Sciatic nerve (tissue), 2 donors: ENCODE data around the gene CALB2. TPM values are rescaled to one million over a fixed set of nuclear protein-coding genes. Genes with fewer than 3 reads are reported as not detected.

Experiments
- ATAC-seq: fragments of 200-7000 bp; cut with Tn5 transposase; one replicate; pipeline ENCODE4 v1.9.1; 2020; ENCODE audit warnings: mild to moderate bottlenecking, moderate library complexity
- DNase-seq: peaks from one replicate; pipeline ENCODE4 v3.0.0-alpha.2; 2020; ENCODE audit warnings: low spot score
- intact Hi-C: fragments of 100-400 bp; cut with DNase I; formaldehyde crosslinking; loops from one replicate; pipeline ENCODE4 v1.14.2; 2022
- total RNA-seq: library from RNA; stranded (reverse); fragmentation: NEBNext Ultra II Directional; extraction: Animal tissue kit (Norgen Biotek cat#: 25700); gene quantifications from one replicate; pipeline ENCODE4 v1.2.1, GENCODE V29; 2021
- donor health status: DM: no; HTN: no; CAD: no.
- donor health status: DM: no; HTN: no; CAD: no.

CALB2 gene
- total RNA-seq, 1 donor from 2014 or later, result 2.8 TPM

DNA sequence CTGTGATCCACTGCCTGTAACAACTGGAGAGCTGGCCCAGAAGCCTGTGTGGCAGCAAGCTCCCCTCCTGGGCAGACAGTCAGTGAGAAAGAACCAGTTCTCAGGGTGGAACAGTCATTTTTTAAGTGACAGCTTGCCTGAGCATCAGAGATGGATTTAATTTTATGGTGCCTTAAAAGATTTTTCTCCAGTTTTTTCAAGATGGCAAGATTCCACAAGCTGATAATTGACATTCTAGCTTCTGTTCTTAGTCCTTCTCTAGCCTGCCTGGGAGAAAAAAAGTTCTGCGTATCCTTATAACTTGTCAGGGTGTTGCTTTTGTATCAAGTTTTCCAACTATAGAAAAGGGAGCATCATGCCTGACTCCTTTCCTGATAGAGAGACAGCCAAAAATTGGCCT, 21.2 kb downstream of the CALB2 start:
- no peak for DNase-seq
- intact Hi-C loops, result loop anchor here (5.0 kb wide), 1 partner anchor 438 kb away; no protein-coding TSS in a partner anchor
- no peak for ATAC-seq

DNA sequence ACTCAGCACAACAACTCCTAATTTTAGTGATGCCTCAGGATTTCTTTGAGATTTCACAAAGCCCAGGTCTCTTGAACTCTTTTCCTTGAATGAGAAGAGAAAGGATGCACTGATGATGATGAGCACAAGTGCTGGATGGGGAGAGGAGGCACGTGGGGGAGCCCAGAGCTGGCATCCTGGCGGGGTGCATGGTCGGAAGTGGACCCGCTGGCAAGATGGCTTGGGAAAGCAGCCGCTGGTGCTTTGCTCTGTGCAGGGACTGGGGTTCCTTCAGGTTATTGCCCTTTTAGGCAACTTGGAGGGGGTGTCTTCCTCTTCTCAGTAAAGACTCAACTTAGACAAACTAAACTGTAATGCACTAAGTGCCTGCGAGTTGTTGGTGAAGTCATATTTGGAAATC, 22.3 kb downstream of the CALB2 start:
- DNase-seq (no peak), ATAC-seq (no peak)
- intact Hi-C loops, result loop anchor here (5.0 kb wide), 1 partner anchor 436 kb away; no protein-coding TSS in a partner anchor

DNA sequence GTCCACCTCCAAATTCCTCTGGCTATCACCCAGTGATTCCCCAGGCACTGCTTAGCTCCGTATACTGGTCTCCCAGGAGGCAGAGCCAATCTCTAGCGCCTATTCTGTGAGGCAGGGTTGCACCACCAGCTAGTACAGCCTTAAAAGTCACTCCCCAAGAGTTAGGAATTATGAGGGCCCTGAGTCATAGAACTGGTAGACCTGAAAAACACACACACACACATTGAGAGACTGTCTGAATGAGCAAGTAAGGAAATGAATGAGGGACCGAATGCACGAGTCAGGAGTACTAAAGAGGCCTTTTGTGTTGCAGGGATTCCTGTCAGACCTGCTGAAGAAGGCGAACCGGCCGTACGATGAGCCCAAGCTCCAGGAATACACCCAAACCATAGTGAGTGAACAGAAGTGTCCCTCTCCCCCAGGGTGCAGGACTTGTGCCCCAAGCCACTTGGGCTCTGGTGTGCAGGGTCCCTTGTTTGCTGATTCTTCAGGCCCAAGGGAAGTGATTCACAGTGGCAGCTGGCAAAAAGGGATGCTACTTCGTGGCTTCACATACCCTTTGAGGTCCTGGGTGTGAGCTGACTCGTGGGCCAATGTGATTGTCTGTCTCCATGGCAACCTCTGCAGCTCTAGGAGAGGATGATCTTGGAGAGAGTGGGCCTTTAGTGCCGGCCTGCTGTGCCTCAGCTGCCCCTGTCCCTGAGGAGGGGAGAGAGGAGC, 24.7 kb downstream of the CALB2 start:
- DNase-seq (no peak), ATAC-seq (no peak)
- intact Hi-C loops, result loop anchor here (5.0 kb wide), 1 partner anchor 434 kb away; no protein-coding TSS in a partner anchor

DNA sequence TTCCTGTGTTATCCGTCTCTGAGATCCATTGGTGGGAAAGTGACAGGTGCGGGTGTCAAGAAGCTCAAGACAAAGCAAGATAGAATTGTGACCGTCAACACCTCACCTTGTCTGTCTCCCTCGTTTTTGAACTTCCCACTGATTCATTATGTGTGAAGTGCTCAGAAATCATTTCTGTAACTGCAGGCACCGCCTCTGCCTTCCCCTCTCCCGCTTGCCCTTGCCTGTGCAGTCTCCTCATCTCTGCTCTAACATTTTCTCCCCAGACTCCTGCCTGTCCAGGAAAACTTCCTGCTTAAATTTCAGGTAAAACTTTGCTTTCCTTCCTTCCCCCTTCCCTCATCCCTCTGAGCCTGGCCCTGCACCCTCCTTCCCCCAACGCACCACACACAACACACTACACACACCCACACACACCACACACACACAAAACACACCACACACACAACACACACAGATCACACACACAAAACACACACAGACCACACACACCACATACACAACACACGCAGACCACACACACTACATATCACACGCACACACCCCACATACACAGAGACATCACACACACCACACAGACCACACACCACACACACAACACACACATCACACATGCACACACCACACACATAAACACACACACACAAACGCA, 25.7 kb downstream of the CALB2 start:
- no peak for ATAC-seq
- intact Hi-C loops, result loop anchor here (5.0 kb wide), 1 partner anchor 433 kb away; no protein-coding TSS in a partner anchor
- DNase-seq, result no peak

DNA sequence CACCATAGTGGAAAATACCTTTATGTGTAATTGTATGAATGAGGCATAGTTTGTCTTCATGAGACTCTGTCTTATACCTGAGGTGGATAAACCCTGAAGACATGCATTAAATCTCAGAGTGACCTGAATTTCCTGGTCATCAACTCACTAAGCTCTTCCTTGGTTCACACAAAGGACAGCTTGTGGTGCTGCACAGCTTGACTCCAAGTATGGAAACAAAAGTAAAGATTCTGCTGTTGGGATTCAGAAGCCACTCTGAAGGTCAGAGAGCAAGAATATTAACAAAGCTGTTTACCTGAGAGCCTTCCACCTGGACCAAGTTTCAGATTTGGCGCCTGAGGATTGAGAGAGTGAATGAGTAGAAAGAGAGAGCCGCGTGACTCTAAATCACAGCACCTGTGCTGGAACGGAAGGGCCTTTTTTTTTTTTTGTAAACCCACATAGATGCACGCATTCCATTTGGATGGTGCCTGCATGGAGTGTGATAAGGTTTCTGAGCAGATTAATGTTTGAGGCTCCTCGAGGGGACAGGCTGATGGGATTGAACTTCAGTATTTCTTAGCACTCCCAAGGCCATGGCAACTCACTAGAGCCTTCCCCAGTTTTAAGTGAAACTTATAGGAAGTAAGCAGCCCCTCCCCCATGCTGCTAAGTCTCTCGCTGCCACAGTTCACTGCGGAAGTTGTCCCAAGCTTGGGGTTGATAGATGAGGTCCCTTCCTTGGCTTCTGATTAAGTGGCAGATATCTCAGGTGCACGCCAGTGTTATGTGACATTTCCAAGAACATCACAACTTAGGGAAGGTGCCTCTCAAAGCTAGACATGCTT, 28.7 kb downstream of the CALB2 start:
- intact Hi-C loops, result no loop called here
- DNase-seq, result no peak
- no peak for ATAC-seq

- ATAC-seq (no peak), DNase-seq (no peak)
- intact Hi-C loops, result no loop called here
Measured at GRCh38 chr16:71389330-71389729, 30.8 kb downstream of the CALB2 start.

DNA sequence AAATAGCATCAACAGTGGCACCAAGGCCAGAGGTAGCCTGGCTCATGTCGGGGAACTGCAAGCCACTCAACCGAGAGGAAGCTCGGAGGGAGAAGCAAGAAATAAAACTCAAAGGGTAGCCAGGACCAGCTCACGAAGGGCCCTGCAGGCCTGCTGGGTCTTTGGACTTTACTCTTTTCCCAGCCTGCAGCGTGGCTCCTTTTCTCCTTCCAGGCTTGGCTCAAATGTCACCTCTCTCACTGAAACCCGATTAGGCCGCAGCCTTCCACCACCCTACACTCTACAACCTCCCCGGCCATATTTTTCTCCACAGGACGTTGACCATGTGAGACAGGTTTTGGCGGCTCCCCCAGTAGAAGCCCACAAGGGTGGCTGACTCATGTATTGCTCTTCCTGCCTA, 38.1 kb downstream of the CALB2 start:
- ATAC-seq (no peak), DNase-seq (no peak)
- intact Hi-C loops, result no loop called here

DNA sequence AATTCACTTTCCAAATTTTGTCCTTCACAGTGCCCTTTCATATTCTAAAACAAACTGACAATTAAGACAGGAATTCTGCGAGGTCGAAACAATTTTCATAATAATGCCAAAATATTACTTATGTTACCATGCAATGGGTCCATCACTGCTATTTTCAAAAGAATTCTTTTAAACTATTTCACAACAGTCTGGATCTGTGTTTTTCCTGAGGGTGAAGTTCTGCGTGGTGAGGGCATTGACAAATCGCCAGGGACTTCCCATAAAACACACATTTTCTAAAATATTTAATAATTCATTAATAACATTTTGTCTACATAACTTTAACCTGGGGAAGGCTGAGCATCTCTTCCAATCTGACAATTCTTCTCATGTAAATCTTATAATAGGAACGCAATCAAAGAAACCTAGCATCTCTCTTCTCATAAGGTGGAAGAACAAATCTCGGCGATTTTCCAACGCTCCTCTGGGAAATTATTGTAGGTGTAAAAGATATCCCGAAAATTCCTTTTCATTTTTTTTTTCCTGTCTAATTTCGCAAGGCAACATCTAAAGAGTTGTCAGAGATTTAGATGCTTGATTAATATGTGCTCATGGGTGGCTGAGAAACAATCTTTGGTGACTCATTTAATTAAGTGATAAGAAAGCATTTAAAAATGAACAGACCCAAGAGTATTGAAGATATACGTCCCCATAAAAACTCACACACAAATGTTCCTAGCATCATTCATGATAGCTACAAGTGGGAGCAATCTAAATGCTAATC, 41.5 kb downstream of the CALB2 start:
- no peak for DNase-seq
- no peak for ATAC-seq
- intact Hi-C loops, result no loop called here

- no peak for ATAC-seq
- intact Hi-C loops, result no loop called here
- DNase-seq, result no peak
Measured at GRCh38 chr16:71402007-71402406, 43.5 kb downstream of the CALB2 start.

- DNase-seq (no peak), ATAC-seq (no peak)
- intact Hi-C loops, result no loop called here
Measured at GRCh38 chr16:71402674-71403073, 44.2 kb downstream of the CALB2 start.

GRCh38 chr16:71404364-71404763, 45.8 kb downstream of the CALB2 start:
- DNase-seq, result no peak
- ATAC-seq, result no peak
- intact Hi-C loops, result no loop called here

GRCh38 chr16:71406316-71406715, 47.8 kb downstream of the CALB2 start:
- ATAC-seq (no peak), DNase-seq (no peak)
- intact Hi-C loops, result no loop called here

DNA sequence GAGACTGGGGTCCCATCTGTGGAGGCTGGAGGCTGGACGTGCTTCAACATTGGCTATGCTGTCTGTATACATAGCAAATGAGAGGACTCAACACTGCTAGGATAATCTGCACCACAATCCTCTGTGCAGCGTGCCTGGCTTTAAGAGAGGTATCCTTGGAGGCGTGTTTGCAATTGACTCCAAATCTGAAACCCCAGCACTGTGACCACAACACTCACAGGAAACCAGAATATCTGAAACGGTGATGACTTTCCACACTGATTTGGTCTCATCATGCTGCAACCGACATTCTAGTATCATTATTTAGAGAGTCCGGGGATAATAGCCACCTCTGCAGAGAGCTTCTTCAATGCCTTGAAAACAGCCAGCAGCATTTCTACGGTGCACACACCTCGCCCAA, 48.2 kb downstream of the CALB2 start:
- intact Hi-C loops, result no loop called here
- ATAC-seq, result no peak

GRCh38 chr16:71407731-71408130, 49.2 kb downstream of the CALB2 start:
- intact Hi-C loops, result no loop called here
- no peak for DNase-seq
- ATAC-seq, result no peak

More for the DNA sequence above, 48.2 kb downstream of the CALB2 start:
- no peak for DNase-seq

DNA sequence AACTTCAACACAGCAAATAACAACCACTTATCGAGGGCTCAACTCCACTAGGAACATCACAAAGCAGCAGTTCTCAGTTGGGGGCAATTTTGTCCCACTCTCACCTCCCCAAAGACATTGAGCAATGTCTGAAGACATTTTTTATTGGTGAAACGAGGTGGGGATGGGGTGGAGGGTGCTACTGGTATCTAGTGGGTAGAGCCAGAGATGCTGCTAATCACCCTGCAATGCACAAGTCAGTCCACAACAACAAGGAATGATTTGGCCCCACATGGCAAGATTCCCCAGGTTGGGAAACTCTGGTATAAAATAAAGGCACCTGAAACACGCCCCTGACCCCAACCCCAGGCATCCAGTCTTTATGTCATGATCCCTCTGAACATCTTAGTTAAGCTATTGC, 50.0 kb downstream of the CALB2 start:
- intact Hi-C loops, result no loop called here
- ATAC-seq (no peak), DNase-seq (no peak)

DNA sequence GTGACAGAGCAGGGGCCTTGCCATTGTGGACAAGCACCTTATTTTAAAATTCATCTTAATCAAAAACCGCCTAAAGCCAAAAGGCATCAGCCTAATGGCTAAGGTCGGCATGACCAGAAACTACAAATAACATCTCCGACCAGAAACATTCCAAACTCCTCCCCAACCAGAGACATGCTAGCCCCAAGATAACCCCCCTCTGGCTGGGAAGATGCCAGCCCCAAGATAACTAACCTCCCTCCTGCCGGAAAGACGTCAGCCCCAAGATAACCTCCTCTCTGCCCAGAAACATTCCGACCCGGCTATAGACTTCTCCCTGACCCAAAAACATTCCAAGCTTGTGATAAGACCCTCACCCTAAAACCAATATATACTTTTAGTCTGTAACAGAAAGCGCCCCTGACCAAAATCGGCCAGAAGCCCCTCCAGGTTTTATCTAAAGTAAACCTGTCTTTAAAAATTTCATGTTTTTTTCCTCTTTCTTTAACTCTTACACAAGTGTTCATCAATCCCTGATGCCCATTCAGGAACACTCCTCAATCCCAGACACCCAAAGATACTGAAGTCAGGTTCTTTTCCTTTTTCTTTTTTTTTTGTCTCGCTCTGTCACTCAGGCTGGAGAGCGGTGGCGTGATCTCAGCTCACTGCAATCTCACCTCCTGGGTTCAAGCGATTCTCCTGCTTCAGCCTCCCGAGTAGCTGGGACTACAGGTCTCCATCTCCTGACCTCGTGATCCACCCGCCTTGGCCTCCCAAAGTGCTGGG, 50.7 kb downstream of the CALB2 start:
- intact Hi-C loops, result no loop called here
- DNase-seq (no peak), ATAC-seq (no peak)

- DNase-seq, result no peak
- no peak for ATAC-seq
- intact Hi-C loops, result no loop called here
Measured at GRCh38 chr16:71410146-71410545, 51.6 kb downstream of the CALB2 start.
